Effector memory CD8-positive, alpha-beta T cell (primary cell): ENCODE results near the gene GFM1.

ENCODE experiments used
- ATAC-seq: fragments of 150-1000 bp; cut with Tn5 transposase; replicated peaks from 2 replicates; pipeline ENCODE4 v1.10.0; 2021; ENCODE audit warnings: mild to moderate bottlenecking, moderate library complexity
- DNase-seq, 3 experiments: peaks; one replicate each; pipeline ENCODE4 v3.0.0; 2021
- H3K27ac Mint-ChIP-seq, 2 donors: one replicate each; pipeline ENCODE4 v1.8.0; 2022; ENCODE audit warnings: mild to moderate bottlenecking in 2 of 2, mixed read lengths in 2 of 2, moderate library complexity in 2 of 2
- H3K27me3 Mint-ChIP-seq, 2 donors: one replicate each; pipeline ENCODE4 v1.8.0; 2022; ENCODE audit warnings: mixed read lengths in 2 of 2
- H3K36me3 Mint-ChIP-seq: one replicate; pipeline ENCODE4 v1.8.0; 2022; ENCODE audit warnings: mild to moderate bottlenecking, moderate library complexity, mixed read lengths; ENCODE audit not compliant: insufficient read depth
- H3K4me1 Mint-ChIP-seq, 2 donors: one replicate each; pipeline ENCODE4 v1.8.0; 2022; ENCODE audit warnings: low read depth in 2 of 2, mixed read lengths in 2 of 2
- H3K4me3 Mint-ChIP-seq, 2 donors: one replicate each; pipeline ENCODE4 v1.8.0; 2022; ENCODE audit warnings: mild to moderate bottlenecking in 2 of 2, mixed read lengths in 2 of 2, moderate library complexity in 2 of 2
- H3K9me3 Mint-ChIP-seq, 2 donors: one replicate each; pipeline ENCODE4 v1.8.0; 2022; ENCODE audit warnings: mixed read lengths in 2 of 2

GFM1 gene

GRCh38 chr3:158737976-158738615, 93.8 kb downstream of the GFM1 start:
- H3K4me1 Mint-ChIP-seq: peaks cover 6% of the 10 kb centered on the region in 2 donors
- H3K9me3 Mint-ChIP-seq: no peaks in the 10 kb centered on the region
- DNase-seq (no peak), ATAC-seq (no peak)
- no peak overlapping the region for H3K4me3 Mint-ChIP-seq
- no peaks in the 10 kb centered on the region for H3K36me3 Mint-ChIP-seq
- H3K27me3 Mint-ChIP-seq: no peaks in the 10 kb centered on the region
- no peak overlapping the region for H3K27ac Mint-ChIP-seq

DNA sequence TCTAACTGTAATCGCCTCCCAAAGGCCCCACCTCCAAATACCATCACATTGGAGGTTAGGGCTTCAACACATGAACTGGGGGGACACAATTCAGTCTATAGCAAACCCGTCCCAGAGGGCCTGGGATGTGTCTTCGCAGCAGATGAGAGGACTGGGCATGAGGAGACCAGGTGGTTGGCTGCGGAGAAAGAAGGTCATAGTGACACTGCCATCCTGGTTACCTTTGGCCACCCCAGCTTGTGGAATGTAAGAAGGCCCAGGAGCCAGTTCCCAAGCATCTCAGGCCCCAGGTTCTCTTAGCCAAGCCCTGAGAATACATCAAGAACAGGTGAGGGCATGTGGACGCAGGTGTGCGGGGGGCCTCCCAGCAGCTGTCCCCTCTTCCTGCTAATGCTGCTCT, 94.3 kb downstream of the GFM1 start:
- Mint-ChIP-seq H3K36me3 (no peaks in the 10 kb centered on the region), H3K9me3 (no peaks in the 10 kb centered on the region), H3K4me1 (peaks cover 6% of the 10 kb centered on the region in 2 donors), H3K4me3 (no peak overlapping the region), H3K27me3 (no peaks in the 10 kb centered on the region), H3K27ac (no peak overlapping the region)
- no peak for DNase-seq
- no peak for ATAC-seq

DNA sequence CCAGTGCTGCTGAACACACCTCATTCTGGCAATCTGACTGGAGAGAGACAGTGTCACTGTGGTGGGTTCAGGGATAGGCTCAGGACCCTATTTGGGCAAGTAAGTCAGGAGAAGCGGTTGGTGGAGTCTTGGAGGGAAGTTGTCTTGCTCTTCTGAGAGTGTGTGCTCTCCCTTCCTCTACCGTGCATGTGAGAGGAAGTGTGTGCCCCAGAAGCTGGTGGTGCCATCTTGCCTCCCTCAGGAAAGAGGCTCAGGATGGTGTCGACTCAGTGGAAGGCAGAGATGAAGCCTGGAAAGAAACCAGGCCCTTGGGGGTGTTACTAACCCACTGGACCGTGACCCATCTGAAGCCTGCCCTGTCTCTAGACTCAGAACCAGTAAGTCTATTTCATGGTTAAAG, 94.8 kb downstream of the GFM1 start:
- H3K27me3 Mint-ChIP-seq: no peaks in the 10 kb centered on the region
- H3K4me1 Mint-ChIP-seq: peaks cover 6% of the 10 kb centered on the region in 2 donors
- no peak overlapping the region for H3K4me3 Mint-ChIP-seq
- ATAC-seq (no peak), DNase-seq (no peak)
- H3K9me3 Mint-ChIP-seq: no peaks in the 10 kb centered on the region
- H3K36me3 Mint-ChIP-seq: no peaks in the 10 kb centered on the region
- H3K27ac Mint-ChIP-seq: no peak overlapping the region

GRCh38 chr3:158739661-158740060, 95.3 kb downstream of the GFM1 start:
- no peaks in the 10 kb centered on the region for H3K36me3 Mint-ChIP-seq
- H3K4me3 Mint-ChIP-seq: no peak overlapping the region
- no peaks in the 10 kb centered on the region for H3K27me3 Mint-ChIP-seq
- H3K9me3 Mint-ChIP-seq: no peaks in the 10 kb centered on the region
- H3K4me1 Mint-ChIP-seq: peaks cover 6% of the 10 kb centered on the region in 2 donors
- no peak for ATAC-seq
- no peak overlapping the region for H3K27ac Mint-ChIP-seq
- DNase-seq: no peak
